Uterus (tissue), 2 donors: ENCODE measurements around the gene KCNJ18.
"Not testable (repeated sequence)": the region's sequence is repeated elsewhere in the genome, so short reads cannot be mapped to it uniquely, and the experiment has no call there.

Experiments used
- POLR2A ChIP-seq, 2 donors: fragments of 450-650 bp; IDR thresholded peaks; one replicate each; pipeline ENCODE4 v1.6.1; 2016; ENCODE audit warnings: antibody characterized with exemption in 2 of 2, mild to moderate bottlenecking in 1 of 2, moderate library complexity in 1 of 2
- TF ChIP-seq, protein P1 (sequence below), 4 experiments: fragments of 200-600 bp in 2 of 4; fragments of 450-650 bp in 2 of 4; sonication (generic) in 2 of 4; IDR thresholded peaks; one replicate each; pipeline ENCODE4 v1.5.1; 2016 to 2019; ENCODE audit warnings: antibody characterized with exemption in 4 of 4, mild to moderate bottlenecking in 2 of 4, moderate library complexity in 1 of 4

DNA sequence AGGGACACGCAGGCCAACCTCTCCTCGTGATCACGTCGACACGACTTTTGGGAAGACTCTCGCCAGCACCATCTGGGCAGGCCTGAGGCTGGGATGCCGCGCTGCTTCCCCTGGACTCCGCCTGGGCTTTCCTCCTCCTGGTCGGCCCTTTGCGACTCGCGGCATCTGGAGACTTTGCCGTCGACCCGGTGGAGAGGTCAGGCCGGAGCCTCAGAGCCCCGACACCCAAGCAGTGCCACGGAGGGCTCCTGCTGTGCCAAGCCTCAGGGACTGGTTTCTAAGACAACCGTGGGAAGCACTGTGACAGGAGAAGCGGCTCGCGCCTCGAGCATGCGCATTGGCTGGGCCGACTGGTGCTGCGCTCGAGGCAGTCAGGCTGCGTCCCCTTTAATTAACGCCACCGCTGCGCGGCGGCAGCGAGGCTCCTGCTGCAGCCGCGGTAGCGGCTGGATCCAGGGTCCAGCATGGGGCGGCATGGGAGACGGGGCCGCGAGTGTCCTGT lies 11.4 kb upstream of the KCNJ18 start:
- TF ChIP-seq, protein P1, sequence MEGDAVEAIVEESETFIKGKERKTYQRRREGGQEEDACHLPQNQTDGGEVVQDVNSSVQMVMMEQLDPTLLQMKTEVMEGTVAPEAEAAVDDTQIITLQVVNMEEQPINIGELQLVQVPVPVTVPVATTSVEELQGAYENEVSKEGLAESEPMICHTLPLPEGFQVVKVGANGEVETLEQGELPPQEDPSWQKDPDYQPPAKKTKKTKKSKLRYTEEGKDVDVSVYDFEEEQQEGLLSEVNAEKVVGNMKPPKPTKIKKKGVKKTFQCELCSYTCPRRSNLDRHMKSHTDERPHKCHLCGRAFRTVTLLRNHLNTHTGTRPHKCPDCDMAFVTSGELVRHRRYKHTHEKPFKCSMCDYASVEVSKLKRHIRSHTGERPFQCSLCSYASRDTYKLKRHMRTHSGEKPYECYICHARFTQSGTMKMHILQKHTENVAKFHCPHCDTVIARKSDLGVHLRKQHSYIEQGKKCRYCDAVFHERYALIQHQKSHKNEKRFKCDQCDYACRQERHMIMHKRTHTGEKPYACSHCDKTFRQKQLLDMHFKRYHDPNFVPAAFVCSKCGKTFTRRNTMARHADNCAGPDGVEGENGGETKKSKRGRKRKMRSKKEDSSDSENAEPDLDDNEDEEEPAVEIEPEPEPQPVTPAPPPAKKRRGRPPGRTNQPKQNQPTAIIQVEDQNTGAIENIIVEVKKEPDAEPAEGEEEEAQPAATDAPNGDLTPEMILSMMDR (IDR thresholded peaks at IDR 0.05), result not testable (repeated sequence)
- TF ChIP-seq POLR2A (IDR thresholded peaks at IDR 0.05), result not testable (repeated sequence)
